SU-DHL-6 (cell line): Measurements from ENCODE around the gene FBLN7.

ENCODE experiments used
- H2AFZ ChIP-seq: fragments of 200-600 bp; sonication (generic); 2 replicates; pipeline ENCODE4 v1.6.1; 2014; ENCODE audit warnings: low read depth, mild to moderate bottlenecking, moderate library complexity, mixed read lengths, antibody characterized with exemption, low read length; ENCODE audit not compliant: severe bottlenecking
- H3F3A ChIP-seq: fragments of 200-600 bp; shearing (Covaris generic); 2 replicates; pipeline ENCODE4 v1.6.0; 2016; ENCODE audit warnings: antibody characterized with exemption, mild to moderate bottlenecking; ENCODE audit not compliant: insufficient read depth
- H3K27ac ChIP-seq: fragments of 200-600 bp; sonication (generic); 2 replicates; pipeline ENCODE4 v1.5.1; 2016; ENCODE audit warnings: low read depth, mild to moderate bottlenecking, low read length, moderate library complexity, mixed read lengths
- H3K27me3 ChIP-seq: fragments of 200-600 bp; sonication (generic), shearing (Covaris generic); 2 replicates; pipeline ENCODE4 v1.6.0; 2014; ENCODE audit warnings: mild to moderate bottlenecking, low read length
- H3K36me3 ChIP-seq: fragments of 200-600 bp; sonication (generic); 2 replicates; pipeline ENCODE4 v1.6.1; 2014; ENCODE audit warnings: mild to moderate bottlenecking, low read length, mixed read lengths
- H3K4me2 ChIP-seq: fragments of 300-600, 200-600 bp; shearing (Covaris generic), sonication (generic); 2 replicates; pipeline ENCODE4 v1.6.0; 2014; ENCODE audit warnings: low read length, low read depth, mild to moderate bottlenecking; ENCODE audit not compliant: poor library complexity, severe bottlenecking
- H3K4me3 ChIP-seq: fragments of 200-600 bp; sonication (generic); 2 replicates; pipeline ENCODE4 v1.5.1; 2014; ENCODE audit warnings: antibody characterized with exemption, low read length, mild to moderate bottlenecking, mixed read lengths; ENCODE audit not compliant: insufficient read depth, poor library complexity, severe bottlenecking
- H3K79me2 ChIP-seq: fragments of 200-600 bp; sonication (generic); 2 replicates; pipeline ENCODE4 v1.6.1; 2014; ENCODE audit warnings: mild to moderate bottlenecking, low read length, moderate library complexity; ENCODE audit not compliant: insufficient read depth
- H3K9ac ChIP-seq: fragments of 200-600 bp; sonication (generic); 2 replicates; pipeline ENCODE4 v1.7.0; 2014; ENCODE audit warnings: mild to moderate bottlenecking, low read length
- H3K9me2 ChIP-seq: fragments of 200-600 bp; sonication (generic); replicated peaks from 2 replicates; pipeline ENCODE4 v1.6.1; 2014; ENCODE audit warnings: low read length; ENCODE audit not compliant: insufficient read depth
- H3K9me3 ChIP-seq: fragments of 200-600 bp; sonication (generic); 2 replicates; pipeline ENCODE4 v1.6.1; 2014; ENCODE audit warnings: low read length, mixed read lengths; ENCODE audit not compliant: insufficient read depth
- H4K20me1 ChIP-seq: fragments of 200-600 bp; sonication (generic); 2 replicates; pipeline ENCODE4 v1.6.1; 2014; ENCODE audit warnings: low read depth, mild to moderate bottlenecking, antibody characterized with exemption, low read length, moderate library complexity, mixed read lengths
- CTCF ChIP-seq: fragments of 200-600 bp; sonication (generic); IDR thresholded peaks from one replicate; pipeline ENCODE4 v1.5.1; 2017; ENCODE audit warnings: antibody characterized with exemption, mild to moderate bottlenecking, low read length, moderate library complexity; ENCODE audit not compliant: insufficient read depth, poor library complexity, severe bottlenecking
- EZH2phosphoT487 ChIP-seq: fragments of 200-600 bp; sonication (generic), shearing (Covaris generic); conservative IDR thresholded peaks from 2 replicates; pipeline ENCODE4 v1.6.1; 2018; ENCODE audit warnings: mild to moderate bottlenecking, antibody characterized with exemption, low read length, moderate library complexity, mixed read lengths

Gene FBLN7

GRCh38 chr2:112229348-112229747 lies 91.2 kb downstream of the FBLN7 start:
- no peak overlapping the region for H2AFZ ChIP-seq
- TF ChIP-seq EZH2phosphoT487 (no peak), CTCF (no peak)
- H3K9ac ChIP-seq = no peak overlapping the region
- no peaks in the 10 kb centered on the region for H3K9me3 ChIP-seq
- peaks cover 3% of the 10 kb centered on the region for H3K79me2 ChIP-seq
- H3F3A ChIP-seq = peaks cover 15% of the 10 kb centered on the region
- H3K27ac ChIP-seq = no peak overlapping the region
- no peaks in the 10 kb centered on the region for H3K9me2 ChIP-seq
- no peak overlapping the region for H3K4me2 ChIP-seq
- no peak overlapping the region for H3K4me3 ChIP-seq
- no peaks in the 10 kb centered on the region for H3K27me3 ChIP-seq
- H4K20me1 ChIP-seq = no peaks in the 10 kb centered on the region
- H3K36me3 ChIP-seq = peaks cover 66% of the 10 kb centered on the region

GRCh38 chr2:112230371-112230770 lies 92.2 kb downstream of the FBLN7 start:
- H3K27ac ChIP-seq = no peak overlapping the region
- H2AFZ ChIP-seq = no peak overlapping the region
- peaks cover 65% of the 10 kb centered on the region for H3K36me3 ChIP-seq
- TF ChIP-seq EZH2phosphoT487 (no peak), CTCF (no peak)
- H3K4me2 ChIP-seq = no peak overlapping the region
- peaks cover 3% of the 10 kb centered on the region for H3K79me2 ChIP-seq
- no peaks in the 10 kb centered on the region for H3K9me3 ChIP-seq
- H3K27me3 ChIP-seq = no peaks in the 10 kb centered on the region
- H3K9me2 ChIP-seq = no peaks in the 10 kb centered on the region
- no peak overlapping the region for H3K9ac ChIP-seq
- peaks cover 20% of the 10 kb centered on the region for H3F3A ChIP-seq
- H3K4me3 ChIP-seq = no peak overlapping the region
- no peaks in the 10 kb centered on the region for H4K20me1 ChIP-seq
